Psoas muscle (tissue), 8 donors: Measurements from ENCODE around the gene RSPO1. TPM values are rescaled to one million over a fixed set of nuclear protein-coding genes. Genes with fewer than 3 reads are reported as not detected.

ENCODE experiments used
- ATAC-seq, 4 donors: fragments of 200-7000 bp; cut with Tn5 transposase; one replicate each; pipeline ENCODE4 v1.9.1; 2020; ENCODE audit warnings: moderate library complexity in 3 of 4, mild to moderate bottlenecking in 2 of 4
- DNase-seq, 2 donors: peaks; one replicate each; pipeline ENCODE4 v3.0.0-alpha.2; 2020
- H3K27ac ChIP-seq: fragments of 200-600 bp; one replicate; pipeline ENCODE4 v1.8.0; 2022
- H3K27me3 ChIP-seq, 3 donors: fragments of 200-600 bp in 1 of 3; one replicate each; pipeline versions ENCODE4 v1.6.1 to v1.8.0; 2013 to 2022; ENCODE audit warnings: low read length in 2 of 3, mild to moderate bottlenecking in 2 of 3, moderate library complexity in 1 of 3; ENCODE audit not compliant: insufficient read depth in 3 of 3
- H3K36me3 ChIP-seq, 2 donors: fragments of 200-600 bp in 1 of 2; one replicate each; pipeline versions ENCODE4 v1.6.1 to v1.8.0; 2013 to 2022; ENCODE audit warnings: low read depth in 1 of 2, mild to moderate bottlenecking in 1 of 2, moderate library complexity in 1 of 2; ENCODE audit not compliant: insufficient read depth in 1 of 2
- H3K4me1 ChIP-seq: fragments of 200-600 bp; one replicate; pipeline ENCODE4 v1.8.0; 2022
- H3K4me3 ChIP-seq: fragments of 200-600 bp; one replicate; pipeline ENCODE4 v1.8.0; 2022; ENCODE audit warnings: mild to moderate bottlenecking
- H3K9me3 ChIP-seq: fragments of 200-600 bp; one replicate; pipeline ENCODE4 v1.8.0; 2022
- CTCF ChIP-seq: fragments of 200-600 bp; IDR thresholded peaks from one replicate; pipeline ENCODE4 v1.8.0; 2022; ENCODE audit warnings: antibody characterized with exemption
- WGBS, 3 donors: extraction: QIAGEN DNeasy Blood & Tissue Kit; methylation state at CpG; one replicate each; pipeline versions ENCODE4 v1.1.6 to v1.1.7; 2013; 5-methylcytosine and 5-hydroxymethylcytosine counted together
- intact Hi-C, 2 donors: fragments of 100-400 bp; cut with DNase I; formaldehyde crosslinking; loops; one replicate each; pipeline versions ENCODE4 v1.11.0 to v1.14.2; 2022
- polyA plus RNA-seq, 3 donors: library from polyadenylated mRNA; stranded (reverse); fragments of 200-250 nt; gene quantifications; one replicate each; pipeline ENCODE4 v1.2.3, GENCODE V29; 2013
- total RNA-seq, 4 donors: library from RNA; stranded (reverse); fragmentation: NEBNext Ultra II Directional in 2 of 4; extraction: Animal tissue kit (Norgen Biotek cat#: 25700) in 2 of 4; gene quantifications; one replicate each; pipeline versions ENCODE4 v1.2.1 to v1.2.4, GENCODE V29; 2021 to 2023
- donor health status: healthy with polysubstance abuse.
- donor health status: DM: no; HTN: no; CAD: no; lungs with moderate emphysema.
- donor health status: Bipolar disorder and iron deficiency.
- donor health status: healthy.
- donor health status: DM: yes; HTN: yes; CAD: no.
- donor health status: DM: no; HTN: no; CAD: no.
- donor health status: DM: no; HTN: no; CAD: no.
- donor health status: DM: yes; HTN: yes; CAD: no.

The RSPO1 gene
- total and polyA plus RNA-seq, 7 donors = 0.01 TPM; not detected in 6

GRCh38 chr1:37663426-37664000 is 28.8 kb upstream of the RSPO1 start:
- H3K36me3 ChIP-seq = no peaks in the 10 kb centered on the region
- H3K9me3 ChIP-seq = no peaks in the 10 kb centered on the region
- peaks cover 0 to 18% (median 2%) of the 10 kb centered on the region in 3 donors for H3K27me3 ChIP-seq
- H3K4me1 ChIP-seq = no peaks in the 10 kb centered on the region
- intact Hi-C loops = no loop called here
- ATAC-seq (no peak), DNase-seq (no peak)
- WGBS, 3 donors = 45 to 50% (median 45%) methylated on average over 14 of the region's 14 CpGs
- TF ChIP-seq CTCF = no peak
- H3K4me3 ChIP-seq = no peak overlapping the region
- H3K27ac ChIP-seq = no peak overlapping the region

- H3K4me1 ChIP-seq = no peaks in the 10 kb centered on the region
- ATAC-seq (no peak), DNase-seq (no peak)
- WGBS, 3 donors = 69 to 71% (median 69%) methylated on average over 11 of the region's 11 CpGs
- H3K9me3 ChIP-seq = no peaks in the 10 kb centered on the region
- H3K27ac ChIP-seq = no peak overlapping the region
- TF ChIP-seq CTCF = no peak
- intact Hi-C loops = no loop called here
- H3K27me3 ChIP-seq = peaks cover 0 to 25% (median 2%) of the 10 kb centered on the region in 3 donors
- H3K4me3 ChIP-seq = no peak overlapping the region
- no peaks in the 10 kb centered on the region for H3K36me3 ChIP-seq
These were observed 27.5 kb upstream of the RSPO1 start for GRCh38 chr1:37662031-37662755.

- no peak for DNase-seq
- Histone ChIP-seq H3K9me3 (no peaks in the 10 kb centered on the region), H3K4me3 (no peak overlapping the region), H3K36me3 (no peaks in the 10 kb centered on the region), H3K4me1 (no peaks in the 10 kb centered on the region), H3K27ac (no peak overlapping the region), H3K27me3 (peaks cover 0 to 31% (median 2%) of the 10 kb centered on the region in 3 donors)
- no peak for ATAC-seq
- 52 to 58% (median 54%) methylated on average over 9 of the region's 9 CpGs for WGBS, 3 donors
- intact Hi-C loops = no loop called here
- no peak for TF ChIP-seq CTCF
These were observed 26.7 kb upstream of the RSPO1 start for GRCh38 chr1:37661401-37661800.

GRCh38 chr1:37660664-37661063 is 26.0 kb upstream of the RSPO1 start:
- TF ChIP-seq CTCF = no peak
- H3K36me3 ChIP-seq = no peaks in the 10 kb centered on the region
- intact Hi-C loops = no loop called here
- H3K9me3 ChIP-seq = no peaks in the 10 kb centered on the region
- H3K27me3 ChIP-seq = peaks cover 0 to 31% (median 2%) of the 10 kb centered on the region in 3 donors
- ATAC-seq = no peak
- no peaks in the 10 kb centered on the region for H3K4me1 ChIP-seq
- no peak overlapping the region for H3K27ac ChIP-seq
- no peak for DNase-seq
- 36 to 46% (median 38%) methylated on average over 10 of the region's 10 CpGs for WGBS, 3 donors
- H3K4me3 ChIP-seq = no peak overlapping the region
